IMR-90 (cell line): ENCODE results near the gene TMEM163. TPM values are rescaled to one million over a fixed set of nuclear protein-coding genes. Genes with fewer than 3 reads are reported as not detected.

Experiments used
- ATAC-seq: fragments of 200-7000 bp; cut with Tn5 transposase; 2 replicates; pipeline ENCODE4 v1.9.1; 2020; ENCODE audit warnings: low read depth, mild to moderate bottlenecking, moderate library complexity
- BruUV-seq: library from RNA; stranded (reverse); fragments of 400-500 nt; replicated peaks from 2 replicates; lab custom pipeline; 2021; lab: Mats Ljungman, UMichigan
- CTCF ChIA-PET: fragments of 300-600 bp; formaldehyde crosslinking; extraction: SDS; loops from one replicate; lab custom pipeline; 2021; ENCODE audit warnings: antibody characterized with exemption; lab: Yijun Ruan, JAX
- POLR2A ChIA-PET: fragments of 300-600 bp; sonication (Branson Sonifier 250); formaldehyde crosslinking; loops from one replicate; lab custom pipeline; 2022; ENCODE audit warnings: antibody characterized with exemption; ENCODE audit not compliant: unreplicated experiment; lab: Charles Lee
- DNase-seq: peaks from one replicate; pipeline ENCODE4 v3.0.0; 2013
- H2AFZ ChIP-seq: replicated peaks from 2 replicates; pipeline ENCODE3; 2013; ENCODE audit warnings: low read length, mild to moderate bottlenecking; ENCODE audit not compliant: poor library complexity
- H2AK5ac ChIP-seq: 2 replicates; pipeline ENCODE4 v1.6.1; 2013; ENCODE audit warnings: low read depth, low read length, inconsistent platforms
- H2AK9ac ChIP-seq: replicated peaks from 2 replicates; pipeline ENCODE3; 2013; ENCODE audit warnings: mild to moderate bottlenecking, low read depth, low read length, moderate library complexity; ENCODE audit not compliant: poor library complexity
- H2BK120ac ChIP-seq: 2 replicates; pipeline ENCODE4 v1.6.1; 2013; ENCODE audit warnings: low read depth, low read length, inconsistent platforms
- H2BK15ac ChIP-seq: 3 replicates; pipeline ENCODE4 v1.6.1; 2013; ENCODE audit warnings: low read depth, low read length, inconsistent platforms
- H2BK20ac ChIP-seq: 2 replicates; pipeline ENCODE4 v1.6.1; 2013; ENCODE audit warnings: low read depth, mild to moderate bottlenecking, inconsistent platforms, low read length, moderate library complexity
- H2BK5ac ChIP-seq: 2 replicates; pipeline ENCODE4 v1.6.1; 2013; ENCODE audit warnings: mild to moderate bottlenecking, low read depth, low read length, inconsistent platforms; ENCODE audit not compliant: poor library complexity, severe bottlenecking
- H3K14ac ChIP-seq: replicated peaks from 2 replicates; pipeline ENCODE4 v1.6.1; 2013; ENCODE audit warnings: low read depth, low read length, inconsistent platforms
- H3K18ac ChIP-seq: 2 replicates; pipeline ENCODE4 v1.6.1; 2013; ENCODE audit warnings: low read depth, low read length, control low read depth
- H3K23ac ChIP-seq: 2 replicates; pipeline ENCODE4 v1.6.1; 2013; ENCODE audit warnings: low read depth, low read length, inconsistent platforms
- H3K27ac ChIP-seq: 2 replicates; pipeline ENCODE4 v1.5.1; 2013; ENCODE audit warnings: mild to moderate bottlenecking, control low read depth, low read length; ENCODE audit not compliant: insufficient read depth
- H3K27me3 ChIP-seq: 2 replicates; pipeline ENCODE4 v1.6.1; 2013; ENCODE audit warnings: low read length; ENCODE audit not compliant: control insufficient read depth, insufficient read depth
- H3K36me3 ChIP-seq: 2 replicates; pipeline ENCODE4 v1.6.1; 2013; ENCODE audit warnings: low read length, mixed read lengths; ENCODE audit not compliant: control insufficient read depth, insufficient read depth
- H3K4ac ChIP-seq: 2 replicates; pipeline ENCODE4 v1.6.1; 2013; ENCODE audit warnings: low read depth, low read length, inconsistent platforms
- H3K4me1 ChIP-seq: 2 replicates; pipeline ENCODE4 v1.6.1; 2013; ENCODE audit warnings: low read length, mixed read lengths; ENCODE audit not compliant: control insufficient read depth, insufficient read depth
- H3K4me2 ChIP-seq: 2 replicates; pipeline ENCODE4 v1.6.1; 2013; ENCODE audit warnings: low read depth, mild to moderate bottlenecking, control low read depth, low read length, moderate library complexity
- H3K4me3 ChIP-seq: 2 replicates; pipeline ENCODE4 v1.5.1; 2013; ENCODE audit warnings: low read depth, mild to moderate bottlenecking, control low read depth, low read length, moderate library complexity; ENCODE audit not compliant: insufficient read depth
- H3K56ac ChIP-seq: 2 replicates; pipeline ENCODE4 v1.6.1; 2013; ENCODE audit warnings: low read length, inconsistent platforms; ENCODE audit not compliant: insufficient read depth; ENCODE audit errors: extremely low read depth
- H3K79me1 ChIP-seq, 2 experiments: 2 replicates each; pipeline ENCODE4 v1.6.1; 2013; ENCODE audit warnings: low read length in 2 of 2, inconsistent platforms in 1 of 2, low read depth in 1 of 2
- H3K9ac ChIP-seq: 2 replicates; pipeline ENCODE4 v1.6.1; 2013; ENCODE audit warnings: low read depth, low read length, control low read depth
- H3K9me1 ChIP-seq: 2 replicates; pipeline ENCODE4 v1.6.1; 2013; ENCODE audit warnings: low read length, inconsistent platforms; ENCODE audit not compliant: insufficient read depth
- H3K9me3 ChIP-seq: 2 replicates; pipeline ENCODE4 v1.6.1; 2013; ENCODE audit warnings: low read length; ENCODE audit not compliant: control insufficient read depth, insufficient read depth
- H4K20me1 ChIP-seq: 2 replicates; pipeline ENCODE4 v1.6.1; 2013; ENCODE audit warnings: low read length, inconsistent platforms; ENCODE audit not compliant: insufficient read depth
- H4K5ac ChIP-seq: 2 replicates; pipeline ENCODE4 v1.6.1; 2013; ENCODE audit warnings: mild to moderate bottlenecking, low read depth, low read length, control low read depth
- H4K8ac ChIP-seq, 2 experiments: 2 replicates each; pipeline ENCODE4 v1.6.1; 2013; ENCODE audit warnings: low read depth in 2 of 2, low read length in 2 of 2, control low read depth in 1 of 2, inconsistent platforms in 1 of 2
- H4K91ac ChIP-seq: 2 replicates; pipeline ENCODE4 v1.6.1; 2013; ENCODE audit warnings: low read depth, low read length, inconsistent platforms; ENCODE audit not compliant: insufficient read depth
- CEBPB ChIP-seq: IDR thresholded peaks from 2 replicates; pipeline ENCODE4 v1.6.1; 2012; ENCODE audit warnings: low read depth, low read length, improper control_type of control experiment
- CHD1 ChIP-seq: IDR thresholded peaks from 2 replicates; pipeline ENCODE4 v1.6.1; 2012; ENCODE audit warnings: low read depth, low read length, improper control_type of control experiment
- CTCF ChIP-seq: conservative IDR thresholded peaks from 2 replicates; pipeline ENCODE4 v1.5.1; 2012; ENCODE audit warnings: mild to moderate bottlenecking, low read depth, low read length, improper control_type of control experiment
- ELK1 ChIP-seq: fragments of 150-350 bp; IDR thresholded peaks from 2 replicates; pipeline ENCODE4 v1.6.1; 2016; ENCODE audit warnings: low read depth, mild to moderate bottlenecking, low read length, moderate library complexity, borderline replicate concordance
- MAZ ChIP-seq: IDR thresholded peaks from 2 replicates; pipeline ENCODE4 v1.6.1; 2012; ENCODE audit warnings: low read depth, mild to moderate bottlenecking, low read length, improper control_type of control experiment, moderate library complexity, borderline replicate concordance
- NFE2L2 ChIP-seq: fragments of 150-350 bp; IDR thresholded peaks from 2 replicates; pipeline ENCODE4 v1.6.1; 2016; ENCODE audit warnings: low read depth, mild to moderate bottlenecking, low read length
- RCOR1 ChIP-seq: IDR thresholded peaks from 2 replicates; pipeline ENCODE4 v1.6.1; 2012; ENCODE audit warnings: mild to moderate bottlenecking, low read length, improper control_type of control experiment; ENCODE audit not compliant: insufficient replicate concordance
- RFX5 ChIP-seq: IDR thresholded peaks from 2 replicates; pipeline ENCODE4 v1.8.0; 2012; ENCODE audit warnings: low read depth, mild to moderate bottlenecking, low read length, moderate library complexity
- SMC3 ChIP-seq: fragments of 150-350 bp; IDR thresholded peaks from 2 replicates; pipeline ENCODE4 v1.6.1; 2016; ENCODE audit warnings: low read depth, mild to moderate bottlenecking, antibody characterized with exemption, low read length, moderate library complexity
- WGBS, 2 experiments: methylation state at CpG; one replicate each; pipeline versions ENCODE4 v1.1.5 to v1.1.7; 2013; ENCODE audit warnings: missing lambda C conversion rate in 2 of 2; ENCODE audit not compliant: insufficient read length in 1 of 2; ENCODE audit errors: extremely low coverage in 2 of 2; 5-methylcytosine and 5-hydroxymethylcytosine counted together
- dilution Hi-C: fragments of 300-500 bp; cut with HindIII; formaldehyde crosslinking; loops from one replicate; pipeline ENCODE4 v1.14.3; 2018; ENCODE audit warnings: low sequenced_read_pairs; ENCODE audit not compliant: unreplicated experiment
- in situ Hi-C: fragments of 300-500 bp; cut with MboI; formaldehyde crosslinking; loops from 3 replicates; pipeline ENCODE4 v1.14.3; 2019; ENCODE audit warnings: low sequenced_read_pairs, inconsistent platforms, mixed read lengths
- intact Hi-C: fragments of 100-400 bp; cut with micrococcal nuclease; formaldehyde crosslinking; loops from 2 replicates; pipeline ENCODE4 v1.10.0; 2022
- polyA plus RNA-seq, 3 experiments: library from polyadenylated mRNA; depleted of rRNA; stranded (reverse); fragments of >200 nt; gene quantifications; 2 replicates each; pipeline ENCODE4 v1.2.3, GENCODE V29; 2012; ENCODE audit warnings: low replicate concordance in 1 of 3
- total RNA-seq: library from RNA; depleted of rRNA; stranded (reverse); fragments of >200 nt; gene quantifications from 2 replicates; pipeline ENCODE4 v1.2.3, GENCODE V29; 2012

Gene TMEM163
- total and polyA plus RNA-seq, 2 of the 4 experiments (the other 2 are of a cell fraction) = not detected

GRCh38 chr2:134676960-134677359, 41.8 kb downstream of the TMEM163 start:
- Histone ChIP-seq H3K27ac (no peak overlapping the region), H4K20me1 (no peaks in the 10 kb centered on the region), H4K8ac (no peak overlapping the region), H3K4me3 (no peak overlapping the region), H3K4me2 (no peak overlapping the region), H2BK120ac (no peak overlapping the region), H3K4ac (no peak overlapping the region), H3K36me3 (no peaks in the 10 kb centered on the region), H3K9me3 (no peaks in the 10 kb centered on the region), H3K27me3 (peaks cover 10% of the 10 kb centered on the region), H2AFZ (no peak overlapping the region), H3K4me1 (no peaks in the 10 kb centered on the region), H3K9ac (no peak overlapping the region), H3K9me1 (no peaks in the 10 kb centered on the region), H3K18ac (no peak overlapping the region), H4K5ac (no peak overlapping the region), H3K23ac (no peak overlapping the region), H3K56ac (no peak overlapping the region), H2AK5ac (no peak overlapping the region), H3K14ac (no peak overlapping the region), H3K79me1 (no peaks in the 10 kb centered on the region), H2BK20ac (no peak overlapping the region), H2BK5ac (no peak overlapping the region), H2BK15ac (no peak overlapping the region), H4K91ac (no peak overlapping the region), H2AK9ac (no peak overlapping the region)
- ChIA-PET CTCF (no interaction called here), POLR2A (no interaction called here)
- TF ChIP-seq SMC3 (no peak), MAZ (no peak), CEBPB (no peak), RCOR1 (no peak), CTCF (no peak), CHD1 (no peak), RFX5 (no peak), ELK1 (no peak), NFE2L2 (no peak)
- in situ Hi-C loops = no loop called here
- ATAC-seq (no peak), DNase-seq (no peak)
- BruUV-seq = no TSS peak
- WGBS, 2 experiments = no CpG with 5 or more reads among the region's 12 CpGs
- dilution Hi-C loops = no loop called here
- intact Hi-C loops = no loop called here
